Peyer's patch (tissue), 4 donors: ENCODE results near the gene TMEM135.

Source experiments
- POLR2A ChIP-seq, 2 donors: fragments of 450-650 bp; IDR thresholded peaks; one replicate each; pipeline ENCODE4 v1.5.1; 2017; ENCODE audit warnings: antibody characterized with exemption in 2 of 2, mild to moderate bottlenecking in 2 of 2, moderate library complexity in 2 of 2
- TF ChIP-seq, protein P1 (sequence below), 6 experiments: fragments of 450-650 bp in 4 of 6; fragments of 200-600 bp in 2 of 6; sonication (generic) in 1 of 6; IDR thresholded peaks; one replicate each; pipeline ENCODE4 v1.5.1; 2017 to 2019; ENCODE audit warnings: antibody characterized with exemption in 6 of 6, mild to moderate bottlenecking in 3 of 6, moderate library complexity in 1 of 6

- TF ChIP-seq, protein P1, sequence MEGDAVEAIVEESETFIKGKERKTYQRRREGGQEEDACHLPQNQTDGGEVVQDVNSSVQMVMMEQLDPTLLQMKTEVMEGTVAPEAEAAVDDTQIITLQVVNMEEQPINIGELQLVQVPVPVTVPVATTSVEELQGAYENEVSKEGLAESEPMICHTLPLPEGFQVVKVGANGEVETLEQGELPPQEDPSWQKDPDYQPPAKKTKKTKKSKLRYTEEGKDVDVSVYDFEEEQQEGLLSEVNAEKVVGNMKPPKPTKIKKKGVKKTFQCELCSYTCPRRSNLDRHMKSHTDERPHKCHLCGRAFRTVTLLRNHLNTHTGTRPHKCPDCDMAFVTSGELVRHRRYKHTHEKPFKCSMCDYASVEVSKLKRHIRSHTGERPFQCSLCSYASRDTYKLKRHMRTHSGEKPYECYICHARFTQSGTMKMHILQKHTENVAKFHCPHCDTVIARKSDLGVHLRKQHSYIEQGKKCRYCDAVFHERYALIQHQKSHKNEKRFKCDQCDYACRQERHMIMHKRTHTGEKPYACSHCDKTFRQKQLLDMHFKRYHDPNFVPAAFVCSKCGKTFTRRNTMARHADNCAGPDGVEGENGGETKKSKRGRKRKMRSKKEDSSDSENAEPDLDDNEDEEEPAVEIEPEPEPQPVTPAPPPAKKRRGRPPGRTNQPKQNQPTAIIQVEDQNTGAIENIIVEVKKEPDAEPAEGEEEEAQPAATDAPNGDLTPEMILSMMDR (IDR thresholded peaks at IDR 0.05), result no peak
- no peak for TF ChIP-seq POLR2A (IDR thresholded peaks at IDR 0.05)
Observed at GRCh38 chr11:87056091-87056490, 18.4 kb downstream of the TMEM135 start.
